Neuronal stem cell (in vitro differentiated cells): ENCODE measurements around the gene TSPAN9.

Source experiments
- DNase-seq: peaks from one replicate; pipeline ENCODE4 v3.0.0-alpha.2; 2013; ENCODE audit warnings: low spot score
- H2AFZ ChIP-seq: one replicate; pipeline ENCODE4 v1.6.1; 2013; ENCODE audit warnings: mild to moderate bottlenecking, low read length, inconsistent platforms
- H2AK5ac ChIP-seq: 2 replicates; pipeline ENCODE4 v1.6.1; 2013; ENCODE audit warnings: low read depth, mild to moderate bottlenecking, inconsistent platforms, low read length, moderate library complexity, mixed read lengths
- H2BK120ac ChIP-seq: 2 replicates; pipeline ENCODE4 v1.6.1; 2013; ENCODE audit warnings: low read depth, mild to moderate bottlenecking, inconsistent platforms, low read length, moderate library complexity, mixed read lengths
- H2BK12ac ChIP-seq: one replicate; pipeline ENCODE4 v1.6.1; 2013; ENCODE audit warnings: low read length, inconsistent platforms
- H2BK15ac ChIP-seq: 2 replicates; pipeline ENCODE4 v1.6.1; 2013; ENCODE audit warnings: mild to moderate bottlenecking, low read length, inconsistent platforms, mixed read lengths
- H2BK5ac ChIP-seq: one replicate; pipeline ENCODE4 v1.6.1; 2013; ENCODE audit warnings: inconsistent platforms, mild to moderate bottlenecking, low read length, moderate library complexity
- H3K14ac ChIP-seq: one replicate; pipeline ENCODE4 v1.6.1; 2013; ENCODE audit warnings: low read length, inconsistent platforms
- H3K18ac ChIP-seq: 2 replicates; pipeline ENCODE4 v1.6.1; 2013; ENCODE audit warnings: low read length, inconsistent platforms
- H3K23ac ChIP-seq: 2 replicates; pipeline ENCODE4 v1.6.1; 2013; ENCODE audit warnings: low read depth, mild to moderate bottlenecking, mixed read lengths, low read length, inconsistent platforms; ENCODE audit not compliant: poor library complexity
- H3K27ac ChIP-seq: replicated peaks from 3 replicates; pipeline ENCODE4 v1.5.1; 2013; ENCODE audit warnings: low read length, inconsistent platforms
- H3K27me3 ChIP-seq, 3 experiments: 2 replicates each; pipeline ENCODE4 v1.6.1; 2013; ENCODE audit warnings: low read length in 3 of 3, mild to moderate bottlenecking in 2 of 3, inconsistent platforms in 1 of 3, low read depth in 1 of 3, mixed read lengths in 1 of 3, moderate library complexity in 1 of 3; ENCODE audit not compliant: control insufficient read depth in 3 of 3, insufficient read depth in 3 of 3
- H3K36me3 ChIP-seq, 2 donors: replicated peaks in 1 of 2; 2 replicates each; pipeline ENCODE4 v1.6.1; 2013; ENCODE audit warnings: low read length in 2 of 2; ENCODE audit not compliant: control insufficient read depth in 2 of 2, insufficient read depth in 2 of 2
- H3K4ac ChIP-seq: 2 replicates; pipeline ENCODE4 v1.6.1; 2013; ENCODE audit warnings: inconsistent platforms, mild to moderate bottlenecking, low read length, moderate library complexity
- H3K4me1 ChIP-seq, 2 donors: 1 replicate in 1 of 2; 2 replicates in 1 of 2; pipeline ENCODE4 v1.6.1; 2013; ENCODE audit warnings: low read length in 2 of 2, low read depth in 1 of 2; ENCODE audit not compliant: control insufficient read depth in 2 of 2, insufficient read depth in 1 of 2
- H3K4me2 ChIP-seq: one replicate; pipeline ENCODE4 v1.6.1; 2013; ENCODE audit warnings: mild to moderate bottlenecking, low read length, inconsistent platforms; ENCODE audit not compliant: insufficient read depth, poor library complexity, severe bottlenecking
- H3K4me3 ChIP-seq, 2 donors: 2 replicates each; pipeline ENCODE4 v1.5.1; 2013; ENCODE audit warnings: low read length in 2 of 2, mild to moderate bottlenecking in 2 of 2, inconsistent platforms in 1 of 2, moderate library complexity in 1 of 2
- H3K79me1 ChIP-seq: one replicate; pipeline ENCODE4 v1.6.1; 2013; ENCODE audit warnings: low read depth, mild to moderate bottlenecking, inconsistent platforms, low read length, moderate library complexity
- H3K9ac ChIP-seq: one replicate; pipeline ENCODE4 v1.6.1; 2013; ENCODE audit warnings: mild to moderate bottlenecking, low read depth, low read length, inconsistent platforms; ENCODE audit not compliant: poor library complexity
- H3K9me3 ChIP-seq, 2 donors: replicated peaks in 1 of 2; 2 replicates each; pipeline versions ENCODE3 to v1.6.1; 2013; ENCODE audit warnings: low read length in 2 of 2, mild to moderate bottlenecking in 2 of 2, inconsistent platforms in 1 of 2, low read depth in 1 of 2, mixed read lengths in 1 of 2, moderate library complexity in 1 of 2; ENCODE audit not compliant: control insufficient read depth in 2 of 2, insufficient read depth in 1 of 2
- H4K8ac ChIP-seq: one replicate; pipeline ENCODE4 v1.6.1; 2013; ENCODE audit warnings: low read depth, mild to moderate bottlenecking, inconsistent platforms, low read length, moderate library complexity
- H4K91ac ChIP-seq: one replicate; pipeline ENCODE4 v1.6.1; 2013; ENCODE audit warnings: low read length, low read depth, mild to moderate bottlenecking, inconsistent platforms; ENCODE audit not compliant: poor library complexity
- WGBS, 2 donors: extraction: QIAGEN DNeasy Blood & Tissue Kit; methylation state at CpG; one replicate each; pipeline ENCODE4 v1.1.7; 2013; ENCODE audit warnings: missing lambda C conversion rate in 2 of 2, mixed read lengths in 1 of 2; ENCODE audit not compliant: insufficient read length in 2 of 2, insufficient replicate concordance in 1 of 2; ENCODE audit errors: extremely low coverage in 2 of 2; 5-methylcytosine and 5-hydroxymethylcytosine counted together

Gene TSPAN9

GRCh38 chr12:3313066-3313465 lies 235.9 kb downstream of the TSPAN9 start:
- Histone ChIP-seq H3K4me3 (no peak overlapping the region), H3K36me3 (no peaks in the 10 kb centered on the region), H2BK12ac (peak overlapping the region; percentile 64), H2BK15ac (no peak overlapping the region), H3K23ac (no peak overlapping the region), H3K14ac (no peak overlapping the region), H2AFZ (no peak overlapping the region), H3K27me3 (peaks cover 0 to 53% (median 0%) of the 10 kb centered on the region in 3 experiments), H2BK5ac (no peak overlapping the region), H3K79me1 (no peaks in the 10 kb centered on the region), H3K4me1 (peaks cover 0 to 4% of the 10 kb centered on the region in 2 donors), H3K4me2 (no peak overlapping the region), H2BK120ac (no peak overlapping the region), H3K18ac (no peak overlapping the region), H4K8ac (no peak overlapping the region), H4K91ac (no peak overlapping the region), H3K27ac (no peak overlapping the region), H3K9ac (peak overlapping the region; percentile 26), H2AK5ac (no peak overlapping the region), H3K9me3 (no peaks in the 10 kb centered on the region), H3K4ac (no peak overlapping the region)
- no peak for DNase-seq
- WGBS, 2 donors: no CpG with 5 or more reads among the region's 13 CpGs

- Histone ChIP-seq H3K18ac (peak overlapping the region; percentile 40), H3K23ac (no peak overlapping the region), H3K9me3 (no peaks in the 10 kb centered on the region), H3K14ac (peak overlapping the region; percentile 22), H2AFZ (no peak overlapping the region), H3K27ac (no peak overlapping the region), H3K4me3 (no peak overlapping the region), H3K79me1 (no peaks in the 10 kb centered on the region), H2BK5ac (no peak overlapping the region), H2BK120ac (no peak overlapping the region), H2BK15ac (no peak overlapping the region), H2AK5ac (no peak overlapping the region), H4K91ac (no peak overlapping the region), H3K4me1 (peaks cover 0 to 4% of the 10 kb centered on the region in 2 donors), H3K4me2 (no peak overlapping the region), H3K4ac (no peak overlapping the region), H3K27me3 (peaks cover 0 to 51% (median 0%) of the 10 kb centered on the region in 3 experiments), H2BK12ac (no peak overlapping the region), H3K9ac (no peak overlapping the region), H4K8ac (no peak overlapping the region), H3K36me3 (no peaks in the 10 kb centered on the region)
- WGBS, 2 donors: no CpG with 5 or more reads among the region's 13 CpGs
- DNase-seq: peak; percentile 23
These were observed 236.8 kb downstream of the TSPAN9 start for GRCh38 chr12:3313675-3314663.

GRCh38 chr12:3315201-3315661 lies 238.1 kb downstream of the TSPAN9 start:
- Histone ChIP-seq H2BK15ac (no peak overlapping the region), H2BK12ac (no peak overlapping the region), H2AFZ (no peak overlapping the region), H3K4me1 (peaks cover 0 to 4% of the 10 kb centered on the region in 2 donors), H3K9me3 (no peaks in the 10 kb centered on the region), H4K8ac (no peak overlapping the region), H3K4me3 (no peak overlapping the region), H2BK5ac (no peak overlapping the region), H3K27ac (no peak overlapping the region), H3K18ac (no peak overlapping the region), H3K14ac (peak overlapping the region; percentile 6), H3K23ac (no peak overlapping the region), H2AK5ac (no peak overlapping the region), H3K4me2 (no peak overlapping the region), H3K4ac (no peak overlapping the region), H3K79me1 (no peaks in the 10 kb centered on the region), H3K9ac (no peak overlapping the region), H3K27me3 (peaks cover 0 to 42% (median 0%) of the 10 kb centered on the region in 3 experiments), H3K36me3 (no peaks in the 10 kb centered on the region), H2BK120ac (no peak overlapping the region), H4K91ac (no peak overlapping the region)
- WGBS, 2 donors: no CpG with 5 or more reads among the region's 11 CpGs
- DNase-seq: no peak

- H3K23ac ChIP-seq: no peak overlapping the region
- H2BK5ac ChIP-seq: no peak overlapping the region
- no peak overlapping the region for H4K8ac ChIP-seq
- H2AK5ac ChIP-seq: no peak overlapping the region
- H3K4ac ChIP-seq: no peak overlapping the region
- peaks cover 0 to 4% of the 10 kb centered on the region in 2 donors for H3K4me1 ChIP-seq
- H3K27ac ChIP-seq: no peak overlapping the region
- no CpG with 5 or more reads among the region's 12 CpGs for WGBS, 2 donors
- H3K14ac ChIP-seq: peak overlapping the region; percentile 49
- H3K79me1 ChIP-seq: no peaks in the 10 kb centered on the region
- no peak for DNase-seq
- H4K91ac ChIP-seq: no peak overlapping the region
- peak overlapping the region; percentile 79 for H3K9ac ChIP-seq
- no peak overlapping the region for H2BK12ac ChIP-seq
- H2BK120ac ChIP-seq: no peak overlapping the region
- H3K4me3 ChIP-seq: peak overlapping the region in 1 of 2 donors; percentile 30
- no peaks in the 10 kb centered on the region for H3K9me3 ChIP-seq
- H2BK15ac ChIP-seq: peak overlapping the region; percentile 31
- H3K27me3 ChIP-seq: peaks cover 0 to 40% (median 0%) of the 10 kb centered on the region in 3 experiments
- H3K18ac ChIP-seq: peak overlapping the region; percentile 25
- no peak overlapping the region for H2AFZ ChIP-seq
- no peak overlapping the region for H3K4me2 ChIP-seq
- H3K36me3 ChIP-seq: no peaks in the 10 kb centered on the region
These were observed 239.7 kb downstream of the TSPAN9 start for GRCh38 chr12:3316776-3317480.
